ENCODE measurements around the gene UTF1.

GRCh38 chr10:133269367-133269766 is 39.4 kb downstream of the UTF1 start:
- TF ChIP-seq CTCF (IDR thresholded peaks at IDR 0.05) (no peak), EZH2 (IDR thresholded peaks at IDR 0.05) (no peak), EZH2phosphoT487 (IDR thresholded peaks at IDR 0.05) (no peak)
